GM21515 (cell line): ENCODE data around the gene ARHGDIA.

Source experiments
- ATAC-seq: cut with Tn5 transposase; IDR thresholded peaks from one replicate; pipeline ENCODE4 v1.9.1; 2021; ENCODE audit not compliant: unreplicated experiment

ARHGDIA gene

GRCh38 chr17:81828656-81829055, 42.5 kb downstream of the ARHGDIA start:
- no peak for ATAC-seq

- no peak for ATAC-seq
Measured at GRCh38 chr17:81825841-81826466, 45.2 kb downstream of the ARHGDIA start.

GRCh38 chr17:81824595-81824994, 46.5 kb downstream of the ARHGDIA start:
- ATAC-seq, result no peak

GRCh38 chr17:81823820-81824550, 47.2 kb downstream of the ARHGDIA start:
- no peak for ATAC-seq

GRCh38 chr17:81822996-81823819, 47.9 kb downstream of the ARHGDIA start:
- ATAC-seq, result no peak

GRCh38 chr17:81822312-81822637, 48.9 kb downstream of the ARHGDIA start:
- ATAC-seq, result no peak

- no peak for ATAC-seq
Measured at GRCh38 chr17:81821603-81822311, 49.4 kb downstream of the ARHGDIA start.

GRCh38 chr17:81821147-81821546, 50.0 kb downstream of the ARHGDIA start:
- ATAC-seq, result no peak

- ATAC-seq, result no peak
Measured at GRCh38 chr17:81819708-81820107, 51.4 kb downstream of the ARHGDIA start.

- no peak for ATAC-seq
Measured at GRCh38 chr17:81817758-81818147, 53.4 kb downstream of the ARHGDIA start.
